8988T (cell line): ENCODE results near the gene DENND6B.
A peak's percentile ranks its signal among the peaks of the same experiment; 100 is the strongest.

ENCODE experiments used
- DNase-seq: peaks from one replicate; pipeline ENCODE4 v3.0.0; 2011

The DENND6B gene

DNA sequence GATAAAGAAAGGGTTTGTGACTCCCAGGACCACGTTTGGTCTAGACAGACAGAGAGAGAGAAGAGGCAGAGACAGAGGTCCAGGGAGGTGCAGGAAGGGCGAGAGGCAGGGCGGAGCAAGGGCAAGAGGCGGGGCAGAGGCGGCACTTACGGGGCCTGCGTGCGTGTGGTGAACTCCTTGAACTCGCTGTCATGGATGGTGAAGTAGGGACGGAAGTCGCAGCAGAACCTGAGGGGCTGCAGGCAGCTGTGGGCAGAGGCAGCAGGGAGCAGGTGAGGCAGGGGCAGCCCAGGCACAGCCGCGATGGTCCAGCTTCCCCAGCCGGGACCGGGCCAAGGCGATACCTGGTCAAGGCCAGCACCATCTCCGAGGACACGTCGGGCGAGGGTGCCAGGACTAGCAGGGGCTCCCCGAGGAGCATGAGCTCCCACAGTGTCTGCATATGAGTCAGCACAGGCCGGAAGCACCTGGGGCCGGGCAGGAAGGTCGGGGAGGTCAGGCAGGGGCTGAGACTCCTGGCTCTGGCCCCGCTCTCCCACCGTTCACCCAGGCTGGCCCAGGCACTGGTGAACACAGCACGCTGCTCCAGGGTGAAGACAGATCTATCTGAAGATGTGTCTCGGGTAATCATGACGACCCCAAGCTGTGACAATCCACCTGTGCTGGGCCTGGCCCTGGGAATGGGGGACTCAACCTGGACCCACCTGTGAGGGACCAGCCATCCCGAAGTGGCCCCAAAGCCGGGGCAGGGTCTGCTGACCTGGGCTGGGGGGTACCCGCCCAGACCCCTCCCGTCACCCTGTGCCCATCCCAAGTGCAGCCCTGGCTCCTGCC is 12.1 kb downstream of the DENND6B start:
- peak; percentile 9 for DNase-seq

- DNase-seq, result no peak
Measured at GRCh38 chr22:50314081-50314454, 12.7 kb downstream of the DENND6B start.

GRCh38 chr22:50313600-50313999 is 13.2 kb downstream of the DENND6B start:
- DNase-seq, result no peak

DNA sequence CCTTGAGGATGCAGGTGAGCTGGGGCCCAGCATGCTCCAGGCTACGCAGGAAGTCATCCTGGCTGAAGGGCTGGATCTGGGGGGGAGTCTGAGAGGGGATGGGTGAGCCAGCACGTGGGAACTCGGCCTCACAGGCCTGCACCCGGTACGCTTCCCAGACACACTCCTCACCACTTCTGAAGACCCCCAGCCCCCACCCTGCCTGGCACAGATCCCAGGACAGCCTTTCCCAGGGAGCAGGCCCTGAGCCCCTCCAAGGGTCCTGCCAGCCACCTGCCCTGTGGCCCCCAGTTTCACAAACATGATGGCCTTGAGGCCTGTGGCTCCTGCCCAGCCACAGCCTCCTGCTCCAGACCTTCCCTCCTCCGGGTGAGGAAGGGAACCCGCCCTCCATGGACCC is 13.8 kb downstream of the DENND6B start:
- DNase-seq, result no peak

- no peak for DNase-seq
Measured at GRCh38 chr22:50312371-50312770, 14.4 kb downstream of the DENND6B start.

- no peak for DNase-seq
Measured at GRCh38 chr22:50311606-50312351, 15.0 kb downstream of the DENND6B start.

DNA sequence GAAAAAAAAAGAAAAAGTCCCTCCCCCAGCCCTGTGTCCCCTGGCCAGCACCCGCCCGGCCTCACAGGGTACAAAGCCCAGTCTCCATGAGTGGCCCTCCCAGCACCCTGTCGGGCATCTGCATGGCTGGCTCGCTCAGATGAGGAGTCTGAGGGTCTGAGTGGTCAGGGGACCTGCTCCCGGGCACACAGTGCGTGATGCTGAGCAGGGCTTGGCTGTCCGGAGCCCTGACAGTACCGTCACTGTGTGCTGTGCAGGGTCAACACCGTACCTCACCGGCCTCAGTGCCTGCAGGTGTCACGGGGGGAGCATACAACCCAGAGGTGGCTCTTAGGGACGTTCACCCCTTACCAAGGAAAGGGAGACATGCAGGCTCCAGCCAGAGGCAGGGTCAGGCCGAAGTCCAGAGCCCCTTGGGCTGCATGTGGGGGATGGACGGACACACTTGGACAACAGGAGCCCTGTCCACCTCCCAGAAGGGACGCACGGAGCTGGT is 15.8 kb downstream of the DENND6B start:
- DNase-seq, result no peak

DNA sequence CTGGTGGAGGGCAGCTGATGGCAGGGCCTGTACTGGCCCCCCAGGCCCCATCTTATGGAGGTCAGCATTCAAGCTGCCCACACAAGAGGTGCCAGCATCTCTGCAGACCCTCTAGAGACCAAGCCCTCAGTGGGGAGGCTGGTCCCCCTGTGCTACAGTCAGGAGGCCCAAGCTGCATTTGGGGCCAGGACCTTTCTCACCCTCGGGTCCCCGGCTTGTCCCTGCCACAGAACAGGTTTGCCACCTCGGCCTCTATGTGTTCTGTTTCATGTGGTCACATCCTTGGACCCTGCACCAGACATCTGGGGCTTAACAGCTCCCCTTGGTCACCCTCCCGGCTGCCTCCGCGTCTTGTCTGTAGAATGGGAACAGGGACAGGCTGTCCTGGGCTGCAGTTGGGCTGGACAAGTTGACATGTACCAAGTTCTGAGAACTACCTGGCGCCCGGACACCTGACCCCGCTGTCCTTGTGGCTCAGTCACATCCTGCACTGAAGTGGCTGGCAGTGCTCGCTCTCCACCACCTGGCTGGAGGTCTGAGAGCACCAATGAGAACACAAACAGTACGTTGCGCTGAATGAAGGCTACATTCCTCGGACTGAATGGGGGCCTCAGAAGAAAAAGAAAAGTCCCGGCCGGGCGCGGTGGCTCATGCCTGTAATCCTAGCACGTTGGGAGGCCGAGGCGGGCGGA is 16.6 kb downstream of the DENND6B start:
- DNase-seq, result no peak

- DNase-seq, result no peak
Measured at GRCh38 chr22:50309601-50309991, 17.2 kb downstream of the DENND6B start.

- no peak for DNase-seq
Measured at GRCh38 chr22:50308986-50309600, 17.7 kb downstream of the DENND6B start.

DNA sequence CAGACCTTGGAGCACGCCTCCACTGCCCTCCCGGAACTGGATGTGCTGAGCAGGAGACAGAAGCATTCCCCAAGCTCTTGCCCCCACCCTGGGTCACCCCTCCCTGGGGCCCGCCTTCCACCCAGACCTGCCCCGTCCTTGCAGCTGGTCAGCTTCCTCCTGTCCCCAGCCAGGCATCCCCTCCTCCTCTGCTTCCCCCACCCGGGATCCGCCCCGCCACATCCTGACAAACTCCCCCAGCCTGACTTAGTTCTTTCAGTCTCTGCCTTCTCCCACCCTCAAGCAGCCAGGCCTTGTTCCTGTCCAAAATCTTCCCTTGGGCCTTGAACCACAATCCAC is 18.2 kb downstream of the DENND6B start:
- DNase-seq, result no peak

GRCh38 chr22:50307890-50308596 is 18.8 kb downstream of the DENND6B start:
- DNase-seq, result no peak

- DNase-seq, result peak; percentile 81
Measured at GRCh38 chr22:50306753-50307749, 19.8 kb downstream of the DENND6B start, which contains the start of gene PLXNB2. Gene PLXNB2 (minus strand): TSS chr22:50307646. CDS start chr22:50290584, 17,062 bp downstream.

DNA sequence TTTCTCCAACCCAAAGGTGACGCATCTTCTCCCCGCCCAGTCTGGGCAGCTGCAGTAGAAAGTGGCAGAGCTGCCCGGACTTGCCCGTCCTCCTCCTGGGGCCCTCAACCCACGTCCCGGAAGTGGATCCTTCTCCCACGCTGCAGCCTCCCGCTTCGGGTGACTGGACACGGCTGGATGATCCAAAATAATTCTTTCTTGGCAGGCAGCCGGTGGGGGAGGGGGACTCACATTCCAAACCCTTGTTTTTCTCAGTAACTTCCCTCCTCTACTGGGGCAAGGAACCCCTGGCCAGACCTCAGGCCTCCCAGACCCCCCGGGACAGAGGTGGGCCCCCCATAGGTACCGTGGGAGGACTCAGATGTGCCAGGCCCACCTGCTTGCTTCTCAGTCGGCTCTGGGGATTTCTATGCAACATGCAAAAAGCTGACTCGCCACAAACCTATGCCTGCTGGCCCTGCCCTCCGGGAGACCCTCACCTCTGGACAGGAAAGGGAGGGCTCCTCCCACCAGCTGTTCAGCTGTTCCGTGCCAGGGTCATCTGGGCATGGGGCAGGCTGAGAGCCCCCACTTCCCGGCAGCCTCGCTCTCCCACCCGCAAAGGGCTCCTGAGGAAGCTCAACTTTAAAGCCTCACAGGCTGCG is 20.8 kb downstream of the DENND6B start:
- DNase-seq, result peak; percentile 97

DNA sequence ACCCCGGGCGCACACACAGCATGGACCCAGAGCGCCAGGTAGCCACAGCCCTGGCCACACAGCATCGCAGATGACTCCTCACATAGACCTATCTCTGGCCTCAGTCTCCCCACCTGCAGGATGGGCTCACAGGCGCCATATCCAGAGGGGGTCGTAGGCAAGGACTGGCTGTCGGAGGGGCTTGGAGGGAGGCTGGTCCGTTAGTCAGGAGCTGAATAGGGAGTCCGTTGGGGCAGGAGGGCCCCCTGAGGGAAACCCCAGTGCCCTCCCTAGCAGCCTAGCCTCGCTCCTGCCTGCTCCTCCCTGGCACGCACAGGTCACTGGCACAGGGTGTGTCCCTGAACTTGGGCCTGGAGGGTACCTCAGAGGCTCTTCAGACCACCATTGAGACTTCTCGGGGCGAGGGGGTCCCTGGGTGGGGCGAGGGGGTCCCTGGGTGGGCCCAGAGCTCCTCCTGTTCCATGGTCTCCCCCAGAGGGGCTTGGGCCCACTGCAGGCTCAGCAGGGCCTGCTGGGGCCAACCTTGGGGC is 21.4 kb downstream of the DENND6B start:
- DNase-seq, result no peak

DNA sequence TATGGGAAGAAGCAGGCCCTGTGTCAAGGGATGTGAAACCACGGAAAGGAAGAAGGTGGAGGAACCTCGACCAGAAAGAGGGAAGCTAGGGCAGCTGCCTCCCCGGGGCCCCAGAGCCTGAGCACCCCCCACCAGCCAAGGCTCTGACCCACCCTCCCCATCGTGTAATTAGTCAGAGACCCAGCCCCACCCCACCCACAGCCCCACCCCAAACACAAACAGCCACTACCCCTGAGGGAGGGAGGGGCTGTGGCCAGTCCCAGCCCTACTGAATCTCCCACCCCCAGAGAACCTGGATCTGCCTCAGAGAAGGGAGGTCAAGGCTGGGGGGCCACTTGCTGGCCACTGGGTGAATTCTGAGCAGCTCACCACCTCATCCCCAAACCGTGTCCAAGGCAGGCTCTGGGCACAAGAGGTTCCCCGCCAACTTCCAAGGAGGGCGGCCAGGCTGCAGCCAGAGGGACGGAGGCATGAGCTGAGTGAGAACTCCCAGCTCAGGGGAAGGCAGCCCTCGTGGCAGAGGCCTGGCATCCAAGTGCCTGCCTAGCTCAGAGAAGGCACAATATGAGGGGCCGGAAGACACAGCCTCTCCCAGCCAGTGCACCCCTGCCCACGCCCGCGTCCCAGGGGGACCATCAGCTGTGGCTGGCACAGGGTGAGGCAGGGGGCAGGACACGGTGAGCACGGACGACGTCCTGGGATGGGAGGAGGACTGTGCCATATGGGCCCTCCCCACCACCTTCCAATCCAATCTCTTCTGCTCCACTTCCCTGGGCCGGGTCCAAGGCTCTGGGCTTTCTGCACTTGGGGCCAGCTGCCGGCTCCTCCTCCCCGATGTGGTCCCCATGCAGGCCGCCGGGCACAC is 22.1 kb downstream of the DENND6B start:
- no peak for DNase-seq

GRCh38 chr22:50303848-50304527 is 22.8 kb downstream of the DENND6B start:
- no peak for DNase-seq

DNA sequence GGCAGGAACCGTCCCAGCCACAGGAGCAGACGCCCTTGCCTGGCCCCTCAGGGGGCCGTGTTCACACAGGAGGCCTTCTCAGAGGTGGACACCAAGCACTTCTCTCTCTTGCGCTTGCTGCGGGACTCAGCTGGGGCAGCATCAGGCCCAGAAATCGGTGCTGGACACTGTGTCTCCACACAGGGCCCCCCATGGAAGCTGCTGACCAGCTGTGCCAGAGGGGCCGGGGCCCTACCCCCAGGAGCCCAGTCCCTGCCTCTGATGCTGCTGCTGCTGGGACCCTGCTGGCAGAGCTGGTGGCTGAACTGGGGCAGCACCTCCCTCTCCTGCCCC is 23.3 kb downstream of the DENND6B start:
- DNase-seq, result no peak

- no peak for DNase-seq
Measured at GRCh38 chr22:50302564-50302963, 24.2 kb downstream of the DENND6B start.
